ENCODE data around the gene FOXO1. TPM values are rescaled to one million over a fixed set of nuclear protein-coding genes. Genes with fewer than 3 reads are reported as not detected.

FOXO1 gene
- total and polyA plus RNA-seq, 2 donors (not counting 1 experiment from before 2014, with no cell fraction given) = 1.9 to 2.5 TPM

DNA sequence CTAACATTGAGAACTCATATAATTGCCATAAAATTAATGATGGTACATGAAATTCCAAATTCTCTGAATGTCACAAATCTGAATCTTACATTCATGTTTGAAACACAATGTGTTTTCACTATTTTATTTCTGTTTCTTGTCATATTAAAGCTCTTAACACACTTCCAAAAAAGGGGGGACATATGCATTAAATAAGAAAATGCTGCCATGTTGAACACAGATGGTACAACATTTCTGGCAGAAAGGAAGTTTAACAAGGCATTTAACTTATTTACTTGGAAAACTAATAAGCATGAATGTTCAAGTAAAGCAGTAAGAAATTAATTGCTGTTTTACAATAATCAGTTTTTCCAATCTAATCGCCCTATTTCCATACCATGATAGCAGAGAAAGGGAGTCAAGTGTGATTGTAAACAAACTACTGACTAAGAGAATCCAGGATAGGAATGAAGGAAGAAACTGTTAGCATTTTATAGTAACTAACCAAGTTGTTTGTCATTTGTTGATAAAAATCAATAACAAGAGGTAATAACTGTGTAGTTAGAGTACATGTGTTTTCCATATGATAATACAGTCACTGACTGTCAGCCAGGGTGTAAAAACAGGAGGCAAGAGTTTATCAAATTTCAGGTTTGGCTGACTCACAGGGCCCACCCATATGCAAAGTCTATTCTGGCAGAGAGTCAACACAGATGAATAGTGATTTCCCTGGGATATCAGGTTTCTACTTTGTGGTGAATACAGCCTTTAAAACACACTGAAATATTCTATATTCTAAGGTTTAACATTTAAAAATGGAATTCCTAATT is 5.7 kb upstream of the FOXO1 start:
- Histone ChIP-seq H3K9ac (ENCODE audit: insufficient read depth, low read length) (no peak overlapping the region), H3K9me3 (ENCODE audit: control insufficient read depth, insufficient read depth, low read depth, low read length) (no peaks in the 10 kb centered on the region), H4K20me1 (ENCODE audit: control insufficient read depth, extremely low read depth, insufficient read depth, low read length) (no peaks in the 10 kb centered on the region), H3K4me1 (ENCODE audit: control insufficient read depth, extremely low read depth, insufficient read depth, low read length) (no peaks in the 10 kb centered on the region), H3K4me3 (replicated peaks in 1 of 4; ENCODE audit: control extremely low read depth in 1 of 4, insufficient read depth in 1 of 4, low read depth in 3 of 4, low read length in 4 of 4) (no peak overlapping the region), H3K27ac (ENCODE audit: insufficient read depth, low read length) (no peak overlapping the region), H3K36me3 (ENCODE audit: control insufficient read depth, insufficient read depth, low read length) (no peaks in the 10 kb centered on the region), H3K79me2 (ENCODE audit: control insufficient read depth, insufficient read depth, low read length) (no peaks in the 10 kb centered on the region), H2AFZ (ENCODE audit: low read length) (no peak overlapping the region), H3K4me2 (ENCODE audit: extremely low read depth, insufficient read depth, low read length) (no peak overlapping the region), H3K27me3 (ENCODE audit: control insufficient read depth, insufficient read depth, low read length) (no peaks in the 10 kb centered on the region)
- DNase-seq (ENCODE audit: low read depth in 2 of 2) = peak; percentile 76 to 84
- no peak for TF ChIP-seq EZH2 (IDR thresholded peaks at IDR 0.05; ENCODE audit: low read length, missing control alignments)
- TF ChIP-seq, protein P1, sequence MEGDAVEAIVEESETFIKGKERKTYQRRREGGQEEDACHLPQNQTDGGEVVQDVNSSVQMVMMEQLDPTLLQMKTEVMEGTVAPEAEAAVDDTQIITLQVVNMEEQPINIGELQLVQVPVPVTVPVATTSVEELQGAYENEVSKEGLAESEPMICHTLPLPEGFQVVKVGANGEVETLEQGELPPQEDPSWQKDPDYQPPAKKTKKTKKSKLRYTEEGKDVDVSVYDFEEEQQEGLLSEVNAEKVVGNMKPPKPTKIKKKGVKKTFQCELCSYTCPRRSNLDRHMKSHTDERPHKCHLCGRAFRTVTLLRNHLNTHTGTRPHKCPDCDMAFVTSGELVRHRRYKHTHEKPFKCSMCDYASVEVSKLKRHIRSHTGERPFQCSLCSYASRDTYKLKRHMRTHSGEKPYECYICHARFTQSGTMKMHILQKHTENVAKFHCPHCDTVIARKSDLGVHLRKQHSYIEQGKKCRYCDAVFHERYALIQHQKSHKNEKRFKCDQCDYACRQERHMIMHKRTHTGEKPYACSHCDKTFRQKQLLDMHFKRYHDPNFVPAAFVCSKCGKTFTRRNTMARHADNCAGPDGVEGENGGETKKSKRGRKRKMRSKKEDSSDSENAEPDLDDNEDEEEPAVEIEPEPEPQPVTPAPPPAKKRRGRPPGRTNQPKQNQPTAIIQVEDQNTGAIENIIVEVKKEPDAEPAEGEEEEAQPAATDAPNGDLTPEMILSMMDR (conservative IDR thresholded peaks at IDR 0.05 in 1 of 2, IDR thresholded peaks at IDR 0.05 in 1 of 2; ENCODE audit: low read depth in 1 of 2, low read length in 2 of 2) = no peak

DNA sequence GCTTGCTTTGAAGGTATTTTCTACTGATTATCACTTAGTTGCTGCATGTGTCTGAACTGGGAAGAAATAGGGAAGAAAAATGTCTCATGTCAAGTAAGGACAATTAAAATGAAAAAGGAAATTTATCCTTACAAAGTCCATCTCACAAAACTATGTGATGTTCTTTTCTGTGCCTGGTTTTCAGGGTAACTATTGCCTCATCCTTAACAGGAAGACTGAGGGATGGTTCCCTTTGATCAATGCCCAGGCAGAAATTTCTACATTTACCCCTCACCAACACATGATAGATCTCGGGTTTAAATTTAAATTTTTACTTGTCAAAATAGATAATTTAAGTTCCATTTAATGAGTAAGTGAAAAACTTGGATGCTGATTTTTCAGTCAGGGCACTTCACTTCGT is 3.9 kb upstream of the FOXO1 start:
- Histone ChIP-seq H3K4me3 (replicated peaks in 1 of 4; ENCODE audit: control extremely low read depth in 1 of 4, insufficient read depth in 1 of 4, low read depth in 3 of 4, low read length in 4 of 4) (no peak overlapping the region), H3K27ac (ENCODE audit: insufficient read depth, low read length) (no peak overlapping the region), H3K27me3 (ENCODE audit: control insufficient read depth, insufficient read depth, low read length) (no peaks in the 10 kb centered on the region), H3K9me3 (ENCODE audit: control insufficient read depth, insufficient read depth, low read depth, low read length) (no peaks in the 10 kb centered on the region), H3K79me2 (ENCODE audit: control insufficient read depth, insufficient read depth, low read length) (no peaks in the 10 kb centered on the region), H3K36me3 (ENCODE audit: control insufficient read depth, insufficient read depth, low read length) (no peaks in the 10 kb centered on the region), H3K4me2 (ENCODE audit: extremely low read depth, insufficient read depth, low read length) (no peak overlapping the region), H3K4me1 (ENCODE audit: control insufficient read depth, extremely low read depth, insufficient read depth, low read length) (no peaks in the 10 kb centered on the region), H2AFZ (ENCODE audit: low read length) (no peak overlapping the region), H4K20me1 (ENCODE audit: control insufficient read depth, extremely low read depth, insufficient read depth, low read length) (no peaks in the 10 kb centered on the region), H3K9ac (ENCODE audit: insufficient read depth, low read length) (no peak overlapping the region)
- DNase-seq (ENCODE audit: low read depth in 2 of 2) = no peak
- TF ChIP-seq, protein P1 (conservative IDR thresholded peaks at IDR 0.05 in 1 of 2, IDR thresholded peaks at IDR 0.05 in 1 of 2; ENCODE audit: low read depth in 1 of 2, low read length in 2 of 2) = no peak
- TF ChIP-seq EZH2 (IDR thresholded peaks at IDR 0.05; ENCODE audit: low read length, missing control alignments) = no peak

DNA sequence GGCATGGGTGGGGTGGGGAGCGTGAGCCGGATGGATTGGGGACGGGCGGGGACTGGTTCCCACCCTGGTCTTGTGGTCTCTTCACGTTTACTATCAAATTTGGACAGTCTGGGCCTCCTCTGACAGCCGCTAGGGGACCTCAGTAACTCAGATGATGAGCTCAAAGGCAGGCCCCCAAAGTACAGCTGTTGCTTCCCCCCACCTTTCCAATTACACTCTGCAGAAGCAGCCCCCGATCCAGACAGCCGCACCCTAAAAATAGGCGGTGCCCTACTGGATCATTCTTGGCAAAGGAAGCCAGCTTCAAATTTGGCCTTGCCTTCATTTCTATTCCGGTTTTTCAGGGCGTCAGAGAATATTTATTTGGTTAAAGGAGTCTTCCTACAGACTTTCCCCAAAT is 1.9 kb upstream of the FOXO1 start:
- Histone ChIP-seq H3K4me2 (ENCODE audit: extremely low read depth, insufficient read depth, low read length) (no peak overlapping the region), H3K9me3 (ENCODE audit: control insufficient read depth, insufficient read depth, low read depth, low read length) (no peaks in the 10 kb centered on the region), H3K79me2 (ENCODE audit: control insufficient read depth, insufficient read depth, low read length) (no peaks in the 10 kb centered on the region), H3K9ac (ENCODE audit: insufficient read depth, low read length) (no peak overlapping the region), H4K20me1 (ENCODE audit: control insufficient read depth, extremely low read depth, insufficient read depth, low read length) (no peaks in the 10 kb centered on the region), H3K27ac (ENCODE audit: insufficient read depth, low read length) (no peak overlapping the region), H3K36me3 (ENCODE audit: control insufficient read depth, insufficient read depth, low read length) (no peaks in the 10 kb centered on the region), H3K4me1 (ENCODE audit: control insufficient read depth, extremely low read depth, insufficient read depth, low read length) (no peaks in the 10 kb centered on the region), H3K4me3 (replicated peaks in 1 of 4; ENCODE audit: control extremely low read depth in 1 of 4, insufficient read depth in 1 of 4, low read depth in 3 of 4, low read length in 4 of 4) (no peak overlapping the region), H2AFZ (ENCODE audit: low read length) (no peak overlapping the region), H3K27me3 (ENCODE audit: control insufficient read depth, insufficient read depth, low read length) (no peaks in the 10 kb centered on the region)
- peak in 1 of 2 donors; percentile 27 for DNase-seq (ENCODE audit: low read depth in 2 of 2)
- TF ChIP-seq, protein P1 (conservative IDR thresholded peaks at IDR 0.05 in 1 of 2, IDR thresholded peaks at IDR 0.05 in 1 of 2; ENCODE audit: low read depth in 1 of 2, low read length in 2 of 2) = peak; percentile 45 to 64
- TF ChIP-seq EZH2 (IDR thresholded peaks at IDR 0.05; ENCODE audit: low read length, missing control alignments) = no peak
